HepG2 (cell line): ENCODE results near the gene PLEKHG2. TPM values are rescaled to one million over a fixed set of nuclear protein-coding genes. Genes with fewer than 3 reads are reported as not detected.

Experiments
- ADNP ChIP-seq: sonication (generic); formaldehyde crosslinking; IDR thresholded peaks from 2 replicates; pipeline ENCODE4 v1.4.0; 2020; ENCODE audit warnings: missing genetic modification reagents
- AHR ChIP-seq: IDR thresholded peaks from 2 replicates; pipeline ENCODE4 v1.6.1; 2018; ENCODE audit warnings: missing genetic modification reagents, missing compliant biosample characterization
- CC2D1A ChIP-seq: sonication (generic); formaldehyde crosslinking; IDR thresholded peaks from 2 replicates; pipeline ENCODE4 v1.8.1; 2023; ENCODE audit warnings: mild to moderate bottlenecking, missing genetic modification reagents
- EHMT2 ChIP-seq: fragments of 200-600 bp; sonication (generic); IDR thresholded peaks from 2 replicates; pipeline ENCODE4 v1.7.0; 2017; ENCODE audit warnings: antibody characterized with exemption, low read depth, low read length, borderline replicate concordance
- ERF ChIP-seq: IDR thresholded peaks from 2 replicates; pipeline ENCODE4 v1.6.1; 2018; ENCODE audit warnings: missing biosample characterization, missing genetic modification reagents
- KLF11 ChIP-seq: IDR thresholded peaks from 2 replicates; pipeline ENCODE4 v1.6.1; 2016; ENCODE audit warnings: missing compliant biosample characterization
- MYNN ChIP-seq: sonication (generic); formaldehyde crosslinking; IDR thresholded peaks from 2 replicates; pipeline ENCODE4 v1.4.0; 2020; ENCODE audit warnings: mild to moderate bottlenecking, low read depth, missing genetic modification reagents
- PHF20 ChIP-seq: sonication (generic); formaldehyde crosslinking; IDR thresholded peaks from 2 replicates; pipeline ENCODE4 v1.5.0; 2020; ENCODE audit warnings: mild to moderate bottlenecking, missing genetic modification reagents
- POLR2A ChIP-seq, 2 experiments: IDR thresholded peaks; 2 replicates each; pipeline ENCODE4 v1.6.1; 2011; ENCODE audit warnings: low read depth in 2 of 2, low read length in 2 of 2, mild to moderate bottlenecking in 1 of 2, moderate library complexity in 1 of 2; ENCODE audit not compliant: insufficient read depth in 1 of 2
- TBX2 ChIP-seq: sonication (generic); formaldehyde crosslinking; IDR thresholded peaks from 2 replicates; pipeline ENCODE4 v1.5.0; 2020; ENCODE audit warnings: missing genetic modification reagents, mild to moderate bottlenecking, borderline replicate concordance
- THYN1 ChIP-seq: sonication (generic); formaldehyde crosslinking; IDR thresholded peaks from 2 replicates; pipeline ENCODE4 v1.8.1; 2023; ENCODE audit warnings: low read depth, mild to moderate bottlenecking, moderate library complexity, missing genetic modification reagents, borderline replicate concordance
- ZBTB1 ChIP-seq: sonication (generic); formaldehyde crosslinking; IDR thresholded peaks from 2 replicates; pipeline ENCODE4 v1.4.0; 2020; ENCODE audit warnings: missing genetic modification reagents, borderline replicate concordance
- ZNF138 ChIP-seq: sonication (generic); formaldehyde crosslinking; IDR thresholded peaks from 2 replicates; pipeline ENCODE4 v1.5.0; 2020; ENCODE audit warnings: mild to moderate bottlenecking, low read depth, missing genetic modification reagents
- ZNF260 ChIP-seq: sonication (generic); formaldehyde crosslinking; IDR thresholded peaks from 2 replicates; pipeline ENCODE4 v1.4.0; 2020; ENCODE audit warnings: missing genetic modification reagents, low read depth, mild to moderate bottlenecking, borderline replicate concordance
- ZNF329 ChIP-seq: sonication (generic); formaldehyde crosslinking; IDR thresholded peaks from 2 replicates; pipeline ENCODE4 v1.9.0; 2021; ENCODE audit warnings: low read depth, mild to moderate bottlenecking, missing genetic modification reagents
- ZNF777 ChIP-seq: sonication (generic); formaldehyde crosslinking; IDR thresholded peaks from 2 replicates; pipeline ENCODE4 v1.4.0; 2020; ENCODE audit warnings: missing genetic modification reagents
- ZSCAN25 ChIP-seq: sonication (generic); formaldehyde crosslinking; IDR thresholded peaks from 2 replicates; pipeline ENCODE4 v1.8.0; 2022; ENCODE audit warnings: mild to moderate bottlenecking, missing genetic modification reagents
- polyA plus RNA-seq, 8 experiments: library from polyadenylated mRNA; depleted of rRNA in 3 of 8; stranded (reverse) in 7 of 8; unstranded in 1 of 8; fragments of >200 nt; fragmentation: Illumina TruSeq in 4 of 8; extraction: Trizol in 4 of 8; gene quantifications; 2 replicates each; pipeline versions ENCODE4 v1.2.1 to v1.2.3, GENCODE V29; 2011 to 2016; ENCODE audit warnings: low read depth in 4 of 8, missing spikeins in 1 of 8, mixed read lengths in 1 of 8; ENCODE audit not compliant: insufficient read depth in 1 of 8
- total RNA-seq, 5 experiments: library from RNA; depleted of rRNA; stranded (reverse); fragments of >200 nt; fragmentation: Illumina TruSeq; extraction: Trizol; gene quantifications; 2 replicates each; pipeline ENCODE4 v1.2.3, GENCODE V29; 2016; ENCODE audit warnings: low read depth in 1 of 5
- TF ChIP-seq, protein P1 (sequence below): sonication (generic); formaldehyde crosslinking; IDR thresholded peaks from 2 replicates; pipeline ENCODE4 v1.9.0; 2021; ENCODE audit warnings: mild to moderate bottlenecking, missing genetic modification reagents
- TF ChIP-seq, protein P2 (sequence below): IDR thresholded peaks from 2 replicates; pipeline ENCODE4 v1.6.1; 2016; ENCODE audit warnings: low read depth
- TF ChIP-seq, protein P3 (sequence below): IDR thresholded peaks from 2 replicates; pipeline ENCODE4 v1.6.1; 2012; ENCODE audit warnings: inconsistent platforms
- TF ChIP-seq, protein P4 (sequence below): sonication (generic); formaldehyde crosslinking; IDR thresholded peaks from 2 replicates; pipeline ENCODE4 v1.4.0; 2020; ENCODE audit warnings: missing genetic modification reagents

PLEKHG2 gene
- total and polyA plus RNA-seq, 2 of the 13 experiments (the other 11 are each of a cell fraction or from before 2014, with no cell fraction given), result 3.6 to 6.8 TPM

DNA sequence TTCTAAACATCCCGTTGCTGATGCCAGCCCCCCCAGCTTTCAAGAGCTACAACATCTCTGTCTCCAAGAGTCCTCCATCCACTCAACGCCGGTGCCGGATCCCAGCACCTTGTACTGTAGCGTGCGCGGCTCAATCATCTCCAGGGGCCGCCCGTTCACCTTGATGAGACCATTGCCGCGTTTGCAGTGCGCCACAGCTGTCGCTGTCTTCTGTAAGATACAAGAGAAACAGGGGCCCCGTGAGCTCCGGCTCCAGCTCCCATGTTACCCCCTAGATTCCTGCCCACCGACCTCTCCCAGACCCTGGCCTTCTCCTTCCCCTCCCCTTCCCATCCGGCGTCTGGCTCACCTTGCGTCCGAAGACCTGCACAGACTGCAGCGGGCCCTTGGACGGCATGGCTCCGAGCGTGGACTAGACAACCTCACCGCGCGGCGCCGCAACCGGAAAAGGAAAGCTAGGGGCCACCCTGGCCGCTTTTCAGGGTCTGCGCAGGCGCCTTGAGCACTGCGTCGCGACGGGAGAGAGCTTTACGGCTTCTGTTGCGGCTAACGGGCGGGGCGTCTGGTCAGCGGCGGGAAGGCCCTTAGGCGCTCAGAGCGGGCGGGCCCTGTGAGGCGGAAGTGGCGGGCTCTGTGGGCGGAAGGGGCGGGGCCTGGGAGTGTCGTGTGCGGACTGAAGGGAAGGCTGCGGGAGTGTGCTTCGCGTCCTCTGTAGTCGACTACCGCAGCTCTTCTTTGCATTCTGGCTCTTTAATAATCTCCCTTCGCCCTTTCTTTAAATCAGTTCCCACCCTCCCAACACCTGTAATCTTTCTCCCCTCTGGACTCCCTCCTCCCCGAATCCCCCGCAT lies 23.3 kb downstream of the PLEKHG2 start, which contains the start of gene RPS16 (continued):
- TF ChIP-seq, protein P1, sequence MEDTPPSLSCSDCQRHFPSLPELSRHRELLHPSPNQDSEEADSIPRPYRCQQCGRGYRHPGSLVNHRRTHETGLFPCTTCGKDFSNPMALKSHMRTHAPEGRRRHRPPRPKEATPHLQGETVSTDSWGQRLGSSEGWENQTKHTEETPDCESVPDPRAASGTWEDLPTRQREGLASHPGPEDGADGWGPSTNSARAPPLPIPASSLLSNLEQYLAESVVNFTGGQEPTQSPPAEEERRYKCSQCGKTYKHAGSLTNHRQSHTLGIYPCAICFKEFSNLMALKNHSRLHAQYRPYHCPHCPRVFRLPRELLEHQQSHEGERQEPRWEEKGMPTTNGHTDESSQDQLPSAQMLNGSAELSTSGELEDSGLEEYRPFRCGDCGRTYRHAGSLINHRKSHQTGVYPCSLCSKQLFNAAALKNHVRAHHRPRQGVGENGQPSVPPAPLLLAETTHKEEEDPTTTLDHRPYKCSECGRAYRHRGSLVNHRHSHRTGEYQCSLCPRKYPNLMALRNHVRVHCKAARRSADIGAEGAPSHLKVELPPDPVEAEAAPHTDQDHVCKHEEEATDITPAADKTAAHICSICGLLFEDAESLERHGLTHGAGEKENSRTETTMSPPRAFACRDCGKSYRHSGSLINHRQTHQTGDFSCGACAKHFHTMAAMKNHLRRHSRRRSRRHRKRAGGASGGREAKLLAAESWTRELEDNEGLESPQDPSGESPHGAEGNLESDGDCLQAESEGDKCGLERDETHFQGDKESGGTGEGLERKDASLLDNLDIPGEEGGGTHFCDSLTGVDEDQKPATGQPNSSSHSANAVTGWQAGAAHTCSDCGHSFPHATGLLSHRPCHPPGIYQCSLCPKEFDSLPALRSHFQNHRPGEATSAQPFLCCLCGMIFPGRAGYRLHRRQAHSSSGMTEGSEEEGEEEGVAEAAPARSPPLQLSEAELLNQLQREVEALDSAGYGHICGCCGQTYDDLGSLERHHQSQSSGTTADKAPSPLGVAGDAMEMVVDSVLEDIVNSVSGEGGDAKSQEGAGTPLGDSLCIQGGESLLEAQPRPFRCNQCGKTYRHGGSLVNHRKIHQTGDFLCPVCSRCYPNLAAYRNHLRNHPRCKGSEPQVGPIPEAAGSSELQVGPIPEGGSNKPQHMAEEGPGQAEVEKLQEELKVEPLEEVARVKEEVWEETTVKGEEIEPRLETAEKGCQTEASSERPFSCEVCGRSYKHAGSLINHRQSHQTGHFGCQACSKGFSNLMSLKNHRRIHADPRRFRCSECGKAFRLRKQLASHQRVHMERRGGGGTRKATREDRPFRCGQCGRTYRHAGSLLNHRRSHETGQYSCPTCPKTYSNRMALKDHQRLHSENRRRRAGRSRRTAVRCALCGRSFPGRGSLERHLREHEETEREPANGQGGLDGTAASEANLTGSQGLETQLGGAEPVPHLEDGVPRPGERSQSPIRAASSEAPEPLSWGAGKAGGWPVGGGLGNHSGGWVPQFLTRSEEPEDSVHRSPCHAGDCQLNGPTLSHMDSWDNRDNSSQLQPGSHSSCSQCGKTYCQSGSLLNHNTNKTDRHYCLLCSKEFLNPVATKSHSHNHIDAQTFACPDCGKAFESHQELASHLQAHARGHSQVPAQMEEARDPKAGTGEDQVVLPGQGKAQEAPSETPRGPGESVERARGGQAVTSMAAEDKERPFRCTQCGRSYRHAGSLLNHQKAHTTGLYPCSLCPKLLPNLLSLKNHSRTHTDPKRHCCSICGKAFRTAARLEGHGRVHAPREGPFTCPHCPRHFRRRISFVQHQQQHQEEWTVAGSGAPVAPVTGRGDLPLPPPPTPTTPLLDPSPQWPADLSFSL (CRISPR knock-in tag), result no peak
- peak; percentile 62; the same call in 1 of the 2 replicates for TF ChIP-seq ZNF329 (CRISPR knock-in tag)
- TF ChIP-seq AHR (CRISPR knock-in tag), result peak; percentile 96; the same call in 1 of the 2 replicates
- TF ChIP-seq ZNF260 (CRISPR knock-in tag), result no peak
- TF ChIP-seq EHMT2, result no peak
- TF ChIP-seq, protein P2, sequence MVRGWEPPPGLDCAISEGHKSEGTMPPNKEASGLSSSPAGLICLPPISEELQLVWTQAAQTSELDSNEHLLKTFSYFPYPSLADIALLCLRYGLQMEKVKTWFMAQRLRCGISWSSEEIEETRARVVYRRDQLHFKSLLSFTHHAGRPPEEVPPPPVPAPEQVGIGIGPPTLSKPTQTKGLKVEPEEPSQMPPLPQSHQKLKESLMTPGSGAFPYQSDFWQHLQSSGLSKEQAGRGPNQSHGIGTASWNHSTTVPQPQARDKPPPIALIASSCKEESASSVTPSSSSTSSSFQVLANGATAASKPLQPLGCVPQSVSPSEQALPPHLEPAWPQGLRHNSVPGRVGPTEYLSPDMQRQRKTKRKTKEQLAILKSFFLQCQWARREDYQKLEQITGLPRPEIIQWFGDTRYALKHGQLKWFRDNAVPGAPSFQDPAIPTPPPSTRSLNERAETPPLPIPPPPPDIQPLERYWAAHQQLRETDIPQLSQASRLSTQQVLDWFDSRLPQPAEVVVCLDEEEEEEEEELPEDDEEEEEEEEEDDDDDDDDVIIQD (CRISPR knock-in tag), result peak; percentile 73
- peak; percentile 51 for TF ChIP-seq ZSCAN25 (CRISPR knock-in tag)
- peak; percentile 59; the same call in 1 of the 2 replicates for TF ChIP-seq ZNF777
- peak; percentile 57; the same call in 1 of the 2 replicates for TF ChIP-seq KLF11 (CRISPR knock-in tag)
- TF ChIP-seq, protein P3, sequence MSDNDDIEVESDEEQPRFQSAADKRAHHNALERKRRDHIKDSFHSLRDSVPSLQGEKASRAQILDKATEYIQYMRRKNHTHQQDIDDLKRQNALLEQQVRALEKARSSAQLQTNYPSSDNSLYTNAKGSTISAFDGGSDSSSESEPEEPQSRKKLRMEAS, result peak; percentile 94
- TF ChIP-seq ADNP (CRISPR knock-in tag), result no peak
- TF ChIP-seq ERF (CRISPR knock-in tag), result peak; percentile 82
- TF ChIP-seq PHF20 (CRISPR knock-in tag), result peak; percentile 94
- peak; percentile 98 for TF ChIP-seq POLR2A (IDR thresholded peaks at IDR 0.05; ENCODE audit: insufficient read depth in 1 of 2, low read depth in 2 of 2, low read length in 2 of 2)
- no peak for TF ChIP-seq THYN1
- TF ChIP-seq, protein P4, sequence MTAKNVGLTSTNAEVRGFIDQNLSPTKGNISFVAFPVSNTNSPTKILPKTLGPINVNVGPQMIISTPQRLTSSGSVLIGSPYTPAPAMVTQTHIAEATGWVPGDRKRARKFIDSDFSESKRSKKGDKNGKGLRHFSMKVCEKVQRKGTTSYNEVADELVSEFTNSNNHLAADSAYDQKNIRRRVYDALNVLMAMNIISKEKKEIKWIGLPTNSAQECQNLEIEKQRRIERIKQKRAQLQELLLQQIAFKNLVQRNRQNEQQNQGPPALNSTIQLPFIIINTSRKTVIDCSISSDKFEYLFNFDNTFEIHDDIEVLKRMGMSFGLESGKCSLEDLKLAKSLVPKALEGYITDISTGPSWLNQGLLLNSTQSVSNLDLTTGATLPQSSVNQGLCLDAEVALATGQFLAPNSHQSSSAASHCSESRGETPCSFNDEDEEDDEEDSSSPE (CRISPR knock-in tag), result peak; percentile 98
- TF ChIP-seq ZNF138 (CRISPR knock-in tag), result 0 out of 2 replicates have a peak, but pooled peaks have one; percentile 70
- TF ChIP-seq TBX2, result peak; percentile 92
- TF ChIP-seq CC2D1A (CRISPR knock-in tag), result no peak
- TF ChIP-seq ZBTB1 (CRISPR knock-in tag), result no peak
- TF ChIP-seq MYNN, result peak; percentile 53; the same call in 1 of the 2 replicates
